GM12892 (cell line): ENCODE results near the gene SCAPER.

Experiments
- POLR2A ChIP-seq: IDR thresholded peaks from 2 replicates; pipeline ENCODE4 v1.6.1; 2011; ENCODE audit warnings: low read depth, low read length, control low read depth
- POLR2AphosphoS5 ChIP-seq: IDR thresholded peaks from 2 replicates; pipeline ENCODE4 v1.6.1; 2011; ENCODE audit warnings: low read depth, low read length, control low read depth
- TAF1 ChIP-seq: IDR thresholded peaks from 2 replicates; pipeline ENCODE4 v1.6.1; 2011; ENCODE audit warnings: low read depth, mild to moderate bottlenecking, control low read depth, low read length, borderline replicate concordance

DNA sequence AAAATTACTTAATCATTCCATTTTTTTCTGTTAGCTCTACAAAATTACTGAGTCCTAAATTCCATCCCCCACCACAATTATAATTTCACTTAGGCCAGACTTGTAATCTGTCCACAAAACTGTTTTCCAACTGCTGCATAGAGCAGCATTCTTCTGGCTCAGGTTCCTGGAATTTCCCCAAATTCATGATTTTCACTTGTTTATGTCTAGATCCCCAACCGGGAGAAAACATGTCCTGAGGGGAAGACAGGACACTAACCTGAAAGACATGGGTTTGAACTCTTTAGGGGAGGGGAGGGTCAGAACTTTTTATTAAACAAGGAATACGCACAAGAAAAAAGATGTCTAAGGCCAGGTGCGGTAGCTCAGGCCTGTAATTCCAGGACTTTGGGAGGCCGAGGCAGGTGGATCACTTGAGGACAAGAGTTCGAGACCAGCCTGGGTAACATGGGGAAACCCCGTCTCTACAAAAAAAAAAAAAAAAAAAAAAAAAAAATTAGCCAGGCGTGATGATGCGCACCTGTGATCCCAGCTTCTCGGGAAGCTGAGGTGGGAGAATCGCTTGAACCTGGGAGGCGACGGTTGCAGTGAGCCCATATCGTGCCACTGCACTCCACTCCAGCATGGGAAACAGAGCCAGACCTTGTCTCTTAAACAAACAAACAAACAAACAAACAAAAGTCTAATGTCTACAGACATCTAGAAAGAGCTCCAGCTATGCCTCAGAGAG lies 595.4 kb downstream of the SCAPER start:
- TF ChIP-seq POLR2AphosphoS5 (no peak), POLR2A (no peak), TAF1 (no peak)
